GM19438 (cell line): ENCODE results near the gene DCT.
"Not testable (repeated sequence)": the region's sequence is repeated elsewhere in the genome, so short reads cannot be mapped to it uniquely, and the experiment has no call there.

Experiments used
- ATAC-seq: cut with Tn5 transposase; IDR thresholded peaks from one replicate; pipeline ENCODE4 v1.9.1; 2021; ENCODE audit warnings: low read depth; ENCODE audit not compliant: unreplicated experiment

Gene DCT

DNA sequence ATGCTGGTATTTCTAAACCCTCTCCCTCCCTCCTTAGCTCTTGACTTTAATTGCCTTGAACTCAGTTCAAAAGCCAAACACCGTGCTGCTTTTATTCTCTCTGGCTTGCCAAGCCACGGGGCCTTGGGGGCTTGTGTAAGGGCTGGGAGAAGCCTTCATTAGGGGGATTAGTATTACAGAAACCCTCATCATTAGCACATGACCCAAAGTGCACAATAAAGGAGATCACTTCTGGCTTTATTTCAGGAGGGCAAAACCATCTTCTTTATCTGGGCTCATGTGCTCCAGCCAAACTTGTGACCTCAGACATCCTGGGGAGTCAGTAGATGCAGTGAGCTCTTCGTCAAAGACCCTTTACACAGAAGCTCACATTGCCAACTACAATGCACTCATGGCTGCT lies at the start of gene DCT:
Gene DCT, minus strand, starts transcription at position 67 of the 400 bp plus-strand sequence. CDS start 427 bp downstream, outside the sequence.
- no peak for ATAC-seq

DNA sequence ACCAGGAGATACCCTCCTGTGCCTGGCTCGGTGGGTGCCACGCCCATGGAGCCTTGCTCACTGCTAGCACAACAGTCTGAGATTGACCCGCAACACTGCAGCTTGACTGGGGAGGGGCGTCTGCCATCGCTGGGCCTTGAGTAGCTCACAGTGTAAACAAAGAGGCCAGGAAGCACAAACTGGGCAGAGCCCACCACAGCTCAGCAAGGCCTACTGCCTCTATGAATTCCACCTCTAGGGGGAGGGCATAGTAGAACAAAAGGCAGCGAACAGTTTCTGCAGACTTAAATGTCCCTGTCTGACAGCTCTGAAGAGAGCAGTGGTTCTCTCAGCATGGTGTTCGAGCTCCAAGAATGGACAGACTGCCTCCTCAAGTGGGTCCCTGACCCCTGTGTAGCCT lies 47.5 kb upstream of the DCT start:
- ATAC-seq = not testable (repeated sequence)

DNA sequence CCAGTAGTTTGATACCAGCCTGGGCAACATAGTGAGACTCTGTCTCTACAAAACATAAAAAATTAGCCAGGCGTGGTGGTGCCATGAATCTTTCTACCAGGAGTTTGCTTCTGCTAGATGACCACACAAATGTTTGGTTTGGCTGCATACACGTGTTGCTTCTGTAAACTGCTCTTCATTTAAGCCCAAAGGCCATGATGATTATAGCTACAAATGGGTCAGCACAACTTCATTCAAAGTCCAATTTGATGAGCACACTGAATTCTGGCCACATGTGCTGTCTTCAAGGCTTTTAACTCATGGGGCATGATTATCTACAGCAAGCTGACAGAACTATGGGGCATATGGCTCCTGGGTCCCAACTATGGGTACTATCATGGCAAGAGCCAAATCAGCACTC lies 46.3 kb upstream of the DCT start:
- no peak for ATAC-seq

DNA sequence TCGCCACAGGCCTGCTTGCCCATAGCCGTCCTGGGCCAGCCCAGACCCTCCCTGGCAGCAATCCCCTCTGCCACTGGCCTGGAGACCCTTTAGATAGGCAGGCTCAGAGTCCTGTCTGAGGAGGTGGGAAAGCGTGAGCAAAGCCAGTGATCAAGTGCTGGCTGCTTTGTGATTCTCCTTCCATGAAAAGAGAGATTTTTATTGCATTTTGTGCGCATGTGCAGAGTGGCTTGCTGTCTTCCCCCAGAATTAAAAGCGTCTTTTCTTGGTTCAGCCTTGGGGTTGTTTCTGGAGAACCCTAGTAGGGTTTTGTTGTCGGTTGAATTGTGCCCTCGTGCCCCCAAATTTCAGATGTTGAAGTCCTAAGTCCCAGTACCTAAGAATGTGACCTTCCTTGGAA lies 44.9 kb upstream of the DCT start:
- no peak for ATAC-seq

DNA sequence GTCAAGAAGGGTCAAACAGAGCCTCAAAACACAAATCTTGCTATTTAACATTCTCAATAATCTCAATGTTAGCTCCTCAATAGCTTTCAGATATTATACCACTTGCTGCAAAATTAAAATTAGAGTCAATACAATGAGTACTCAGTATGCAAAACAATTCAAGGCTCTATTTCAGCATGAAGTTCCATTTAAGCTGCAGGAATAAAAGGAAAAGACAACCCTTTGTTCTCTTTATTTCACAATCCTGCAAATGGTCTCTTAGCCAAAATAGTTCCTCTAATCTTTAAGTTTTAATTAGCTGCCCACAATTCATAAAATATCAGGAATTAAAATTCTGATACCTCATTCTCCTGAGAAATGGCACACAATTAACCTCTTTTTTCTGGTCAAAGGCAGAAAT lies 40.5 kb upstream of the DCT start:
- ATAC-seq = no peak

DNA sequence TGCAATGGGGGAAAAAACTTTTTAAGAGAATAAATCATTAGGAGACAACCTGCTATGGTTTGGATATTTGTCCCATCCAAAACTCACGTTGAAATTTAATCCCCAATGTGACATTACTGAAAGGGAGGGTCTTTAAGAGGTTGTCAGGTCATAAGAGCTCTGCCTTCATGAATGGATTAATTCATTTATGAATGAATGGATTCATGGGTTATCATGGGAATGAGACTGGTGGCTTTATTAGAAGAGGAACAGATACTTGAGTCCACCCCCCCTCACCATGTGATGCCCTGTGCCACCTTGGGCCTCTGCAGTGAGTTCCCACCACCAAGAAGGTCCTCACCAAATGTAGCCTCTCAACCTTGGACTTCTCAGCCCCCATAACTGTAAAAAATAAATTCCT lies 37.0 kb upstream of the DCT start:
- no peak for ATAC-seq

DNA sequence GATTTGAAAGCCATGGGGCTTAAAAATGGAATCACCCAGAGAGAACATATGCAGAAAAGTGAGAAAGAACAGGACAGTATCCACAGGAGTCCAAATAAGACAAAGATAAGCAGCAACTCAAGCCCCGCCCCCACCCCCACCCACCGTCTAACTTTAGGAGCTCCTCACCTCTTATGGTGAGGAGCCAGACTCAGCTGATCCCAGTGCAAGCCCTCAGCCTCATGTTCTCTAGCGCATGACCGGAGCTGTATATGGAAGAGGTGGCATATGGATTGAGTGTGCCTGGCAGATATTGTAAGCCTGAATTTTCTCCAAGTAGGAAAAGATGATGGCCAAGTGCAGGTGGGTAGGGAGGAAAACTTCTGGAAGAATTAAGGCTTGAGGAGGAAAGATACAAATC lies 36.4 kb upstream of the DCT start:
- ATAC-seq = no peak

DNA sequence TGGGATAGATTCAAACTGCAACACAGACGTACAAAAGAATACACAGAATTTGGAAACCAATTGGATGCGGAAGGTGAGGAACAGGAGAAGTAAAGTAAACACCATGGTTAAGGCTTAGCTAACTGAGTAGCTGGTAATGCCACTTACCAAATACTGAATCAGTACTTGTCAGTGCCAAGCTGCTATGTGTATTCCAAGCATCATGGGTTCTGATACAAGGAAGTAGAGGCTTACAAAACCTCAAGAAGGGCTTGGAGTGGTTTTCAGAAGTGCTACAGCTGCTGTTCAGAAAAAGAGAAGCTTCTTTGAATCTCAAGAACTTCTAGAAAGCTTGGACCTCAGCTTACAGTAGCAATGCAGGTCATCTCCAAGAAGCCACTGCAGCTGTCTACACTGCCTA lies 35.9 kb upstream of the DCT start:
- no peak for ATAC-seq

DNA sequence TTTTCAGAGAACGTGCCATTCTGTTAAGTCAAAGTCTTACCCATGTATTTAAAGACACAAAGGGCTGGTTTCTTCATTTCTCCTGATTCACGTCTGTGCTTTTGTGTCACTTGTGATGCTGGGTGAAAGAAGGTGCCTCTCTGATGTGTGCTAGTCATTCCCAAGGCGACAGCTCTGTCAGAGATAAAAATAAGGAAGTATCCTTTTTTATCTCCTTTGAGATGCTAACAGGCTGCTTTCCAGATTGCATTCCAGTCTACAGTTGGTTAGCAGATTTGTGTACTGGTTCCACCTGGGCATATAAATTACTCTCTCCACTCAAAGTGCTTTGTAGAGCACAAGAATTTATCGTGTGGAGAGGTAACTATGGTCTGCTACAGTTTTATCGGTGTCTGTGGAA lies 33.5 kb upstream of the DCT start:
- ATAC-seq = no peak

DNA sequence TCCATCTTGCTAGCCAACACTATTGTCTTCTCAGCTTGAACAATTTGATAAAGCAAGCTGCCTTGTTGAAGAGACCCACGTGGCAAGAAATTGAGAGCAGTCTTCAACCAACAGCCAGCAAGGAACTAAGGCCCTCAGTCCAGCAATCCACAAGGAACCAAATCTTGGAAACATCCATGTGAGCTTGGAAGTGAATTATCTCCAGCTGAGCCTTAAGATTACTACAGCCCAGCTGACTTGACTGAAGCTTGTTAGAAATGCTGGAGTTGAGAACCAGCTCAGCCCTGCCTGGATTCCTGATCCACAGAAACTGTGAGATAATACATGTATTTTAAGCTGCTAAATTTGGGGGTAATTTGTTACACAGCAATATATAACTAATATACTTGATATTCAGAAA lies 26.2 kb upstream of the DCT start:
- ATAC-seq = no peak

DNA sequence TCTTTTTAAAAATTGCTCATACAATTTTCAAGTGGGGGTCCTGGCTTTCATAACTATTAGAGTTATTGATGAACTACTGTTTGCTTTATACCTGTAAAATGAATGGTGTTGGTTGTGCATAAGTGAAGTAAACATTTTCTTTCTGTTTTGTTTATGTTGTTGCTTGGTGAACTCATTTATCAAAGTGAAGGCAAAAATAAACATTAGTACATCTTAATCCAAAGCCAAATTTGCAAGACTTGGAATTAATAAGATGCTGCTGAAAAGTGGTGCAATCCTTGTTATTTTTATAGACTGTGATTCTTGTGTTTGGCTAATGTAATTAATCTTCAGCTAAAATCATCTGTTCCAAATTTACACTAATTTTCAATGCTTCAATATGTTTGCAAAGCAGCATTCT lies 24.4 kb upstream of the DCT start:
- ATAC-seq = no peak

DNA sequence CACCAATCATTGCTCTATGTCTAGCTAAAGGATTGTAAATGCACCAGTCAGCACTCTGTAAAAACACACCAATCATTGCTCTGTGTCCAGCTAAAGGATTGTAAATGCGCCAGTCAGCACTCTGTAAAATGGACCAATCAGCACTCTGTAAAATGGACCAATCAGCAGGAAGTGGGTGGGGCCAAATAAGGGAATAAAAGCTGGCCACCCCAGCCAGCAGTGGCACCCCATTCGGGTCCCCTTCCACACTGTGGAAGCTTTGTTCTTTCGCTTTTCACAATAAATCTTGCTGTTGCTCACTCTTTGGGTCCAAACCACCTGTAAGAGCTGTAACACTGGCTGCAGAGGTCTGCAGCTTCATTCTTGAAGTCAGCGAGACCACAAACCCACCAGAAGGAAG lies 19.3 kb upstream of the DCT start:
- ATAC-seq = not testable (repeated sequence)

DNA sequence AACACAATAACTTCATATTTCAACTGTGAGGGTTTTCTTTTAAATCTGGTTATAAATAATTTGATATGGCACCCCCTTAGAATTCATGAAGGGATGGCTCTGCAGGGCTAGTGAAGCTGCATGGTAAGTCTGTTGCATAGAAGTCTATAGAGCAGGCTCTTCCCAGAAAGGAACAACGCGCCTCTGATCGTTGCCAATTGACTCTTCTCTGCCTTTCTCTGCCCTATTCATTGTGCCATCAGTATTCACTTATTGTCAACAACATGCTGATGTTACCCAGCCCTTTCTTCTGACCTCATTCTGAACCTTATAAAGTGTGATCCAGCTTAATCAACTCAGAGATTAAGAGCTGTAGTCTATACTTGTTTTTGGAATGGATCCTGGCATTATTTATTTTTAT lies 16.3 kb upstream of the DCT start:
- ATAC-seq = no peak

DNA sequence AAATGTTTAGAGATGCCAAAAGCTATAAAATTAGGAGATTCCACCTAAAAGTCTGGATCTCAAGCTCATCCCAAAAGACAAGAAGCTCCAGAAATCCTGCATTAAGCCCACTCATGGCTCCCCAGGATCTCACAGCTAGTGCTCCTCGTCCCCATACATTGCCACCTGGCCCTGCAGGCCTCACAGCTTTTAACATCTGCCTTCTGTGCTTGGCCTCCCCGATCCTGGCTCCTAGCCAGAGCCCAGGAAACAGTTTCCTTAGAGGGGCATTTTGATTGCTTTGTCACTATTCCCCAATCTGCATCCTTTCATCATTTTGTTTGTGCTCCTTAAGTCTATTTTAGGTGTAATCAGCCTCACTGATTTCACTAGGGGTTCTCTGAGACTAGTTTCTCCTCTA lies 14.5 kb upstream of the DCT start:
- ATAC-seq = no peak

DNA sequence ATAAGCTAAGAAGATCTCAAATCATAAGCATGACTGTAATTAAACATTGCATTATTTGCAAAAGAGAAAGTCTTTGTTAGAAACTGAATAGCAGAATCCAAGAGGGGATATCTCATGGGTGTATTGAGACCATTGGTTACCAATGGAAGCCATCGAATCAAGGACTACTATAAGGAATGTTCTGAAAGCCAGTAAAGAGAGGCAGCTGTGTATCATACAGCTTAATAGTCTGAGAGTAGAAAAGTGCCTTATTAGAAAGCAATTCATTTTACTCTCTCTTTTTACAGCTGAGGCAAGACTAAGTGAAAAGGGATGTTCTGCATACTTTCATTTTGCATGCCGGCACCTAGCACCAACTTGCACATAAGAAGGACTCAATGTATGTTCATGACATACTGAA lies 7.6 kb upstream of the DCT start:
- ATAC-seq = no peak

DNA sequence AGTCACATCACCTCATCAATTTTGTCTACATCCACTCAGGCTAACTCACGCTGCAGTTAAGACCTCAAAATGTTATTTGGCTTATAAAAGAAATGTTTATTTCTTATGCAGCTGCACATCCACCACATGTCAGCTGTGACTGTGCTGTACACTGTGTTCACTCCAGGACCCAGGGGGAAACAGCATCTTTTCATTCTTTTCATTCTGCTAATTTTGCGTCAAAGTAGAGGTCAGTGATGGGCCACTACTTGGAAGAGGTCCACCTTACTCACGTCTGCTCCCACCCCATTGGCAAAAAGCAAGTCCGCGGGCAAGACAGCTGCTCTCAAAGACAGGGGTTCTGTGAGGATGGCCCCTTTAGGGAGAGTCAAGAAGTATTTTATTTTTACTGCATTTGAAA lies 4.5 kb upstream of the DCT start:
- ATAC-seq = no peak

DNA sequence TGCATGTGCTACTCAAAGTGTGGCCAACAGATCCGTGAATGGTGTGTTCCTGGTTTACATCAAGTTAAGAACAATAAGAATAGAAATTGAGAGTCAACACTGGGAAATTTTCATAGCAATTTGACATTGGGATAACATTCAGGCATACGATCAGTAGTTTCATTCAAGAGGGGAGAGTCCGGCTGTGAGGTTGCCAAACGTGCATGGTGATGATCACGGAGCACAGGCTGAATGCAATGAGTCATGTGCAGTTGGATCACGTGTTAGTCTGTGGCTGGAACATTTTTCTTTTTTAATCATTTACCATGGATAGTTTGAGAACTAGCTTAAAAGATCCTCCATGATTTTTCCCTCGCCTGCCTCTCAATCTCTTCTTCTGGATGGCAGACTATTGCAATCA lies 2.5 kb upstream of the DCT start:
- ATAC-seq = no peak

DNA sequence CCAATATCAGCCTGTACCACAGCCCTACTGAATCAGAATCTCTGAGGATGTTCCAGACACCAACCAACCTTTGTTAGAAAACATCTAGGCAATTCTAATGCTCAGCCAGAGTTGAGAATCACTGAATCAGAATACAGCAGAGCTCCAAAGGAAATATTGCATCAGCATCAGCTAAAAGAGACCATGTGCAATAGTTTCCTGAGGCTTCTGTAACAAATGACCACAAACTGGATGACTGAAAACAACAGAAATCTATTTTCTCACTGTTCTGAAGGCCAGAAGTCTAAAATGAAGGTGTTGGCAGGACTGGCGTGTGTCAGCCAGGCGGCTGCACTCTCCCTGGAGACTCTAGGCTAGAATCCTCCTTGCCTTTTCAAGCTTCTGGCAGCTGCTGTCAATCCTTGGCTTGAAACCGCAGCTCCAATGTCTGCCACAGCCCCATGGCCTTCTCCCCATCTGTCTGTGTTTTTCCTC lies 1.2 kb upstream of the DCT start:
- no peak for ATAC-seq

DNA sequence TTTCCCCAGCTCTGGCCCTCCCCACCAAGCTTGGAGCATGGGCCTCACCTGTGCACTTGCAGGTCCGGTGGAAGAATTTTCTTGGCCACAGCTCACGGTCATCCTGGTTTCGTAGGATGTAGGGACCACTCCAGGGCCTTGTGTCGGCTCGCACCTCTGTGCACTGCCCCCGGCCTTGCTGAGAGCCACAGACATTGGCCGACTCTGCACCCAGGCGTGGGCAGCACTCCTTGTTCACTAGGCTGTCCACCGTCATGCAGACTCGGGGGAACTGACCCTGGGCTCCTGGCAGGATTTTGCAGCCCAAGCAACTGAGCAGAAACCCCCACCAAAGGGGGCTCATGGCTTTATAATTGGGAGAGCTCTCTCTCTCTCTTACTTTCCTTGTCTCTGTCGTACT lies 569 bp downstream of the DCT start:
- ATAC-seq = no peak

DNA sequence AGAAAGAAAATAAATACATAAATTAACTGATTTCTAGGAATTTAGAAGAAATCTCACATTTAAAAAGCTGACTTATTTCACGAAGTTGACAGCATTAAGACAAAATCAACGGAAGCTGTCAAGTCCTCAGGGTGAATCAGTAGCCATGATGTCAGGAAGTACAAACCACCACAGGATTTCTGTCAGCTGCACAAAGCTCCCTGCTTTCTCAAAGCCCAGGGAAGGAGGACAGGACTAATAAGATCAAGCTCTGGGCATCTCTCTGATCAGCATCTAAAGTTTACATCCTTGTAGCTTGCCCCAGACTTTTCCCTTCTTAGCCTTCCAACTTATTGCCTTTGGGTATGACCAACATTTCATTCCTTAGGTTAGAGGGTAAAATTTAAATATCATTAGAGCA lies 9.4 kb downstream of the DCT start:
- ATAC-seq = no peak

DNA sequence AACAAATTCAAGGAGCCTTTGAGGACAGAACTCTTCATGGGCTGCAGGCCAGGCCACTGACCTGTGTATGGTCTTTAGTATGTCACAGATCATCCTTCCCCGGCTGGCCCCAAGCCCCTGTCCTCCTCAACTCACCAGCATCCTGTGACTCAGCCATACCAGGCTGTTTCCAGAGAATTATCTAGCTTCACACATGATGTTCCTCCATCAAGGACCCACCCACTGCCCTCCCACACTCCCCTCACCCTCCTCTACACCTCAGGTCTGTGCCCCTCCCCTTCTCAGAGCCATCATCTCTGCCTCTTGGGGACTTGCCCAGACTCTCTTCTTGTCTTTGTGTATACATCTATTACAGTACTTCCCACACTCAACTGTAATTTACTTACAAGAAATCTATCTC lies 14.7 kb downstream of the DCT start:
- ATAC-seq = no peak

DNA sequence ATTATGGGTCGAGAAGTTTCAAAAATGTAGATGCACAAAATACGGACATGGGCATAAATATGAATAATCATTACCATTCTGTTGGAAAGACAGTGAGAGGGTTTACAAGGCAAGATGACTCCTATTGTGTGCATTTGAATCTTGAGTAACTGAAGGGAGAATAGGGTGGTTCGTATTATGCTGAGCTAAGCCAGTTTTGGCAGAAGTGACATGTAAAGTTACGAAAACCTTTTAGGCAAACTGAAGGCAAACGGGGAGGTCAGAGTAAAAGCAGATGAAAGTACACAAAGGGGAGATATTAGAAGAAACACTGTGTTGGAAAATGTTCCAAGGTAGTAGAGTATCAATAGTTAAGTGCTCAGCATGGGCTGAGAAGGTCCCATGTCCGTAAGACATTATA lies 16.8 kb downstream of the DCT start:
- no peak for ATAC-seq

DNA sequence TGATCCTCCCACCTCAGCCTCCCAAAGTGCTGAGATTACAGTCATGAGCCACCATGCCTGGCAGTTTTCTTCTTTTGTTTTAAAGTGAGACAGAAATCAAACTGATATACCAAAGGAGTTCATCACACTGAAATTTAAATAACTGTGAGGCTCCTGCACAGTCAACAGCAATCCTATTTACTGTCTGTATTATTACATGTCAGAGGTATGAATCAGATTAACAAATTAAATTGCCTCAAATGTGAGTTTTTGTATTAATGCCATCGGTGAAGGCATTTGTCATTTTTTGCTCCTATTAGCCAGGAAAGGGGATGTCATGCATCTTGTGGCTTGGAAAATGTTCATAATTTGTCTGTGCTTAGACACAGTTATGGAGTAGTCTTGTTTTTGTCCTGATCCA lies 20.4 kb downstream of the DCT start:
- no peak for ATAC-seq

DNA sequence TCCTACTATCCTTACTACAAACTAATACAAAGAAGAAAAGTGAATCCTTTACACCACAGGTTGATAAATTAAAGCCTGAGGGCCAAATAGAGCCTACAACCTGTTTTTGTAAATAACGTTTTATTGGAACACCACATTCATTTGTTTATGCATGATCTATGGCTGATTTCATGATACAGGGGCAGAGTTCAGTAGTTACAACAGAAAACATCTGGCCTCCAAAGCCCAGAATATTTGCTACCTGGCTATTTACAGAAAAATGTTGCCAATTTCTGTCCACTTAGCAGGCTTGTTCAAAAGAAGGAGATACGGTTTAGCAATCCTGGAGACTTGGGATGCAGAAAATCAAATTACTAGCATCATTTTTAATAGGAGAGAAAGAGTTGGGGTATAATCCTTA lies 24.1 kb downstream of the DCT start:
- no peak for ATAC-seq
